ENCODE data around the gene LIPG. TPM values are rescaled to one million over a fixed set of nuclear protein-coding genes. Genes with fewer than 3 reads are reported as not detected.
"Not testable (repeated sequence)": the region's sequence is repeated elsewhere in the genome, so short reads cannot be mapped to it uniquely, and the experiment has no call there.

LIPG gene
- polyA plus RNA-seq, 1 donor (not counting 4 experiments of a cell fraction or from before 2014, with no cell fraction given): 241 TPM

GRCh38 chr18:49558356-49558755 lies 3.5 kb upstream of the LIPG start:
- no peak overlapping the region for H3K4me2 ChIP-seq (ENCODE audit: control insufficient read depth, extremely low read depth, insufficient read depth, low read depth, low read length)
- H4K20me1 ChIP-seq (ENCODE audit: control insufficient read depth, extremely low read depth, insufficient read depth, low read length): no peaks in the 10 kb centered on the region
- H3K79me2 ChIP-seq (ENCODE audit: control insufficient read depth, insufficient read depth, low read length): peaks cover 22% of the 10 kb centered on the region
- peaks cover 8% of the 10 kb centered on the region for H3K4me1 ChIP-seq (ENCODE audit: control insufficient read depth, extremely low read depth, insufficient read depth, low read length)
- H3K9me1 ChIP-seq (ENCODE audit: control insufficient read depth, extremely low read depth, insufficient read depth, low read length): no peaks in the 10 kb centered on the region
- no peaks in the 10 kb centered on the region for H3K9me3 ChIP-seq (ENCODE audit: control insufficient read depth, low read depth, low read length)
- no peak overlapping the region for H2AFZ ChIP-seq (ENCODE audit: control insufficient read depth, low read length)
- dilution Hi-C loops (cut with MboI; ENCODE audit: extremely low pct_ligation_motif_present, low sequenced_read_pairs): no loop called here
- TF ChIP-seq EZH2 (IDR thresholded peaks at IDR 0.05; ENCODE audit: low read length) (no peak), CTCF (optimal IDR thresholded peaks at IDR 0.05 in 1 of 3, IDR thresholded peaks at IDR 0.05 in 1 of 3, conservative IDR thresholded peaks at IDR 0.05 in 1 of 3; ENCODE audit: extremely low read depth in 1 of 3, insufficient read depth in 2 of 3, low read length in 3 of 3) (no peak)
- FAIRE-seq: no peak
- H3K9ac ChIP-seq (ENCODE audit: control insufficient read depth, extremely low read depth, insufficient read depth, low read length): no peak overlapping the region
- no peaks in the 10 kb centered on the region for H3K36me3 ChIP-seq (ENCODE audit: control insufficient read depth in 2 of 2, extremely low read depth in 1 of 2, insufficient read depth in 2 of 2, low read length in 2 of 2)
- DNase-seq (ENCODE audit: low read depth, low spot score): no peak
- no peak overlapping the region for H3K4me3 ChIP-seq (ENCODE audit: control insufficient read depth in 2 of 3, extremely low read depth in 1 of 3, insufficient read depth in 2 of 3, low read depth in 1 of 3, low read length in 3 of 3)
- no peak overlapping the region for H3K27ac ChIP-seq (ENCODE audit: control insufficient read depth, insufficient read depth, low read length)
- no peaks in the 10 kb centered on the region for H3K27me3 ChIP-seq (ENCODE audit: control insufficient read depth, extremely low read depth, insufficient read depth, low read length)

GRCh38 chr18:49559326-49559931 lies 2.4 kb upstream of the LIPG start:
- H3K4me3 ChIP-seq (ENCODE audit: control insufficient read depth in 2 of 3, extremely low read depth in 1 of 3, insufficient read depth in 2 of 3, low read depth in 1 of 3, low read length in 3 of 3); H3K4me2 ChIP-seq (ENCODE audit: control insufficient read depth, extremely low read depth, insufficient read depth, low read depth, low read length); H3K9me3 ChIP-seq (ENCODE audit: control insufficient read depth, low read depth, low read length); H3K27ac ChIP-seq (ENCODE audit: control insufficient read depth, insufficient read depth, low read length); H3K9me1 ChIP-seq (ENCODE audit: control insufficient read depth, extremely low read depth, insufficient read depth, low read length); H3K27me3 ChIP-seq (ENCODE audit: control insufficient read depth, extremely low read depth, insufficient read depth, low read length); dilution Hi-C loops (cut with MboI; ENCODE audit: extremely low pct_ligation_motif_present, low sequenced_read_pairs); H4K20me1 ChIP-seq (ENCODE audit: control insufficient read depth, extremely low read depth, insufficient read depth, low read length); DNase-seq (ENCODE audit: low read depth, low spot score); H2AFZ ChIP-seq (ENCODE audit: control insufficient read depth, low read length); H3K36me3 ChIP-seq (ENCODE audit: control insufficient read depth in 2 of 2, extremely low read depth in 1 of 2, insufficient read depth in 2 of 2, low read length in 2 of 2); H3K9ac ChIP-seq (ENCODE audit: control insufficient read depth, extremely low read depth, insufficient read depth, low read length): not testable (repeated sequence)
- peaks cover 12% of the 10 kb centered on the region for H3K4me1 ChIP-seq (ENCODE audit: control insufficient read depth, extremely low read depth, insufficient read depth, low read length)
- TF ChIP-seq CTCF (optimal IDR thresholded peaks at IDR 0.05 in 1 of 3, IDR thresholded peaks at IDR 0.05 in 1 of 3, conservative IDR thresholded peaks at IDR 0.05 in 1 of 3; ENCODE audit: extremely low read depth in 1 of 3, insufficient read depth in 2 of 3, low read length in 3 of 3): peak in 2 of 3 experiments; percentile 42 to 57
- H3K79me2 ChIP-seq (ENCODE audit: control insufficient read depth, insufficient read depth, low read length): peaks cover 33% of the 10 kb centered on the region
- peak; percentile 85 for FAIRE-seq

Data from keratinocyte (primary cell).